ENCODE data around the gene KRT76.

KRT76 gene

DNA sequence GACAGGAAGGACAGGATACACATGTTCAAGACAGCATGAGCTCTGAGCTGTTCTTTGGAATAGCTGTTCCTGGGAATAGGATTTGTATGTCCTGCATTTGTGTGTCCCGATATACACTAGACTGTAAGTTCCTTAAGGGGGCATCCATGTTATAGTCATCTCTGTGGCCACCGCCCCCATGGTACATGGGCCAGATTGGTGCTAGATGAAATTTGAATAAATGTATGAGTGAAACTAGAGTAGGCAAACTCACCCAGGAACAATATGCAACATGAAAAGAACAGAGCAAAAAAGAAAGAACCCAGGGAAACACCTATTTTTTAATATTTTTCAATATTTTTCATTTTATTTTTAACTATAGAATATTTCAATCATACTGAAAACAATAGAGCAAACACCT lies 48.8 kb downstream of the KRT76 start:
- DNase-seq = no peak

- no peak for DNase-seq
These were observed 50.1 kb downstream of the KRT76 start for GRCh38 chr12:52727037-52727436.

DNA sequence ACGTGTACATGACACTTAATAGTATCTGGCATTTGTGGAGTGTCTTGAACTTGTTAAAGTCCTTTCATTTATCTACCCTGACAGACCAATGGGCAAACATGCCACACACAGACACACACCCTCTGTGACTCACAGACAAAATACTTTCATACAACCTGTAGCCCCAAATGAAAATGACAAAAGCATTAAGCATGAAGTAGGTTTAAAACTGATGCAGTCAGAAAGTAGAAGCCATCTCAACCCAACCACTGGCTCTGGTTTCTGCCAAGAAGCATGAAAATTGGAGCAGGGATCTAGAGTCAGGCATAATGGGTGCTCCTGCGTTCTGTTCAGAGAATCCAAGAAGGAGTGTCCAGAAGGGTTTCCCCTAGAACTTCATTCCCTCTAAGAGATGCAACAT lies 50.7 kb downstream of the KRT76 start:
- no peak for DNase-seq

DNA sequence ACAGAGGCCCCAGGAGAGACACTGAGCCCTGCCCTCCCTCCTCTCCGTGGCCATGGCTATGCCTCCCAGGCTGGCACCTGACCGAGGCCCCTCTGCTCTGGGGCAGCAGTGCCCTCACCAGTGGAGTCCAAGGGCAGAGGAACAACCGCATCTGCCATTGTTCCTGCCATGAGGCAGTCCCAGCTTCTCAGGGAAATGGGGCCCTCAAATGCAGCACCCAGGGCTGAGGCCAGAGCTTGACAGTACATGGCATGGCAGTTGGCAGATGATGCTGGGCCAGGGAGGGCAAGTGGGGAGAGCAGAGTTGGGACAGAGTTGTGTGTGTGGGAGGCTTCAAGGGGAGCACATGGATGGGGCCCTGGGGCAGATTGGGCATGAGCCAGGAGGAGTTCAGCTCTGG lies 52.8 kb downstream of the KRT76 start:
- no peak for DNase-seq

GRCh38 chr12:52722680-52723079 lies 54.5 kb downstream of the KRT76 start:
- DNase-seq = no peak

DNA sequence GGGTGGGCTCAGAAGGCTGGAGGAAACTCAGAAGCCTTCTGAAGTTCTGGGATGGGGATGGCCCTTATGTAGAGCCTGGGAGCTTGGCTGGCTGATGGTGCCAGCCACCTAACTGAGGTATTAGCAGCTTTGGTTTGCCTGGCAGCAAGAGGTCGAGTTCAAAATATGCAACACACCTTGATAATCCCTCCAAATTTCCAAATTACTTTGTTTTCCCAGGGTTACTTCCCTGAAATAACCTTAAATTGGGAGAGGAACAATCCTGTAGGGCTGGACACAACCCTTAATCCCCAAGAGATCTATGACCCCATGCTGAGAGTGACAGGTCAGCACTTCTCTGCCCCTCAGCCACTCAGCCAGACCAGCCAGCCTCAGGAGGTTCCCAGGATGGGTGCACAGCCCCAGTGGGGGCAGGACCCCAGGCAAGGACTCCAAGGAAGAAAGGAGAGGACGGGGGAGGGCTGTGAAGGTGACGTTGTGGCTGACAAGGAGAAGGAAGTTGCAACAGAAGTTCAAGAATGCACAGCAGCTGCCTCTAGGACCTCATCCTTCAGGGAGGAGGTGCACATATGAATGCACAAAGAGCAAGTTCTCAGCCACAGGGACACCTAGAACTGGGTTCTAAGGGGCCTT lies 55.2 kb downstream of the KRT76 start:
- DNase-seq = no peak

DNA sequence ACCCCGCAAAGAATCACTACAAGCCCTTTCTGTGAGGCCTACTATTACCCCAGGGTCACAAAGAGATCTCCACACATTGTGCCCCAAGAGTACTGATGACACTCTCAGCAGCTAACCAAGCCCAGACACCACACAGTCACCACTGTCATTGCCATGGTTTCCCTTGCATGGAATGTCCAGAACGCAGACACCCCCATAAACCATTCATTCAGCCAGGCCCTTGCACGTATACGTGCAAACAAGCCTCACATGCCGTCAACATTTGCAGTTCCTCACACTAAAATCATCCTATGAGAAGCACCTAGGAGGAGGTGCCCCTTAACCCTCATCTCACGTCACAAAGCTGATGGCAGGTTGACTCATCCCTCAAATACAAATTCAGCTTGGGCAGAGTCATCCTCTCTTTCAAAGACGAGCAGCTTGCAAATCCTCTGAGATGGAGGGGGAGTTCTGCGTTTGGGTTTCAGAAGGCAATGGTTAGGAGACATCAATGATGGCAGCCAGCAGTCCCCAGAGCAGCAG lies 56.7 kb downstream of the KRT76 start:
- DNase-seq = no peak
